GM06990 (cell line): ENCODE measurements around the gene POMT2.

Experiments used
- DNase-seq: peaks from one replicate; pipeline ENCODE4 v3.0.0-alpha.2; 2011; ENCODE audit not compliant: insufficient read length; ENCODE audit errors: extremely low read depth
- H3K27me3 ChIP-seq: replicated peaks from 2 replicates; pipeline ENCODE4 v1.6.0; 2011; ENCODE audit warnings: low read length; ENCODE audit not compliant: control insufficient read depth, insufficient read depth
- H3K36me3 ChIP-seq: 2 replicates; pipeline ENCODE4 v1.5.1; 2011; ENCODE audit warnings: low read length; ENCODE audit not compliant: control insufficient read depth, insufficient read depth
- H3K4me3 ChIP-seq: replicated peaks from 2 replicates; pipeline ENCODE4 v1.5.1; 2011; ENCODE audit warnings: low read depth, mild to moderate bottlenecking, control low read depth, low read length
- TF ChIP-seq, protein P1 (sequence below): IDR thresholded peaks from 2 replicates; pipeline ENCODE4 v1.5.1; 2011; ENCODE audit warnings: low read length, control low read depth, mild to moderate bottlenecking, inconsistent platforms; ENCODE audit not compliant: insufficient read depth, poor library complexity, severe bottlenecking

POMT2 gene

DNA sequence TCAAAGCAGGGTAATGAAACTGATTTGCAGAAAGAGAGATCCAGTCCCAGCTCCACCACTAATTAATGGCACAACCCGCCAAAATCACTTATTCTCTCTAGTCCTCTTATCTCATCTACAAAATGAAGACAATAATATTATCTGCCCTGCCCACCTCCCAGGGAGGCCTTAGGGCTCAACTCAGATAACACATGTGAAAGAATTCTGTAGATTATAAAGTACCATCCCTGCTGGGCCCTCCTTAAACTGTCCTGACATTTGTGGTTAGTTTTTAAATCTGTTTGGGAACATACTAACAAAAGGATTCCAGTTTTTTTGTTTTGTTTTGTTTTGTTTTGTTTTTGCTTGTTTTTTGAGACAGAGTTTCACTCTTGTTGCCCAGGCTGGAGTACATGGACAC, 7.3 kb downstream of the POMT2 start:
- no peak overlapping the region for H3K4me3 ChIP-seq
- no peaks in the 10 kb centered on the region for H3K27me3 ChIP-seq
- TF ChIP-seq, protein P1, sequence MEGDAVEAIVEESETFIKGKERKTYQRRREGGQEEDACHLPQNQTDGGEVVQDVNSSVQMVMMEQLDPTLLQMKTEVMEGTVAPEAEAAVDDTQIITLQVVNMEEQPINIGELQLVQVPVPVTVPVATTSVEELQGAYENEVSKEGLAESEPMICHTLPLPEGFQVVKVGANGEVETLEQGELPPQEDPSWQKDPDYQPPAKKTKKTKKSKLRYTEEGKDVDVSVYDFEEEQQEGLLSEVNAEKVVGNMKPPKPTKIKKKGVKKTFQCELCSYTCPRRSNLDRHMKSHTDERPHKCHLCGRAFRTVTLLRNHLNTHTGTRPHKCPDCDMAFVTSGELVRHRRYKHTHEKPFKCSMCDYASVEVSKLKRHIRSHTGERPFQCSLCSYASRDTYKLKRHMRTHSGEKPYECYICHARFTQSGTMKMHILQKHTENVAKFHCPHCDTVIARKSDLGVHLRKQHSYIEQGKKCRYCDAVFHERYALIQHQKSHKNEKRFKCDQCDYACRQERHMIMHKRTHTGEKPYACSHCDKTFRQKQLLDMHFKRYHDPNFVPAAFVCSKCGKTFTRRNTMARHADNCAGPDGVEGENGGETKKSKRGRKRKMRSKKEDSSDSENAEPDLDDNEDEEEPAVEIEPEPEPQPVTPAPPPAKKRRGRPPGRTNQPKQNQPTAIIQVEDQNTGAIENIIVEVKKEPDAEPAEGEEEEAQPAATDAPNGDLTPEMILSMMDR: no peak
- no peak for DNase-seq
- H3K36me3 ChIP-seq: no peaks in the 10 kb centered on the region

DNA sequence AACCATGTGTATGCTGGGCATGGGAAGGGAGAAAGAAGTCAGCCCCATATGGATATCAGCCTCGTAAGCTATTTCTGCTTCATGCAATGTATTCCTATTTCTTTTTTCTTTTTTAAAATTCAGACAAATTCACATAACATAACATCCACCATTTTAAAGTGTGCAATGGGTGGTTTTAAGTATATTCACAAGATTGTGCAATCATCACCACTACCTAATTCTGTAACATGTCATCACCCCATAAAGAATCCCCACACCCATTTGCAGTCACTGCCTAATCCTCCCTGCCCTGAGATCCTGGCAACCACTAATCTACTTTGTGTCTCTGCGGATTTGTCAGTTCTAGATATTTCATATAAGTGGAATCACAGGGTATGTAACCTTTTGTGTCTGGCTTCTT, 9.5 kb downstream of the POMT2 start:
- Histone ChIP-seq H3K27me3 (no peaks in the 10 kb centered on the region), H3K36me3 (no peaks in the 10 kb centered on the region), H3K4me3 (no peak overlapping the region)
- no peak for DNase-seq
- TF ChIP-seq, protein P1: no peak

DNA sequence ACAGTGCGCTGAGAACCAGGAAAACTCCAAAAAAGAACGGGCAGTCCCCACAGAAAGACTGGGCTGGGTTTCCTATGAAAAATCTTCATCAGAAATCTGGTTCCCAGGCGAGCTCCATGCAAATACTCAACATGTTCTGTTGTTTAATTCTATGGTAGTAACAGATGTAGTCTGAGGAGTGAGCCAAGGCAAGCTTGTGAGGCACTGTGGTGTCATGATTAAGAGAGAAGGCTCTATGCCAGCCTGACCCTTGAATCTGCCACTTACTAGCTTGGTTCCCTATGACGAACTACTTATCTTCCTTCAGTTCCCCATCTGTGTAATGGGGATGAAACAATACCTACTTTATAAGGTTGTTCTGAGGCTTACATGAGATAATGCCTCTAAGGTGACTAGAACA, 10.7 kb downstream of the POMT2 start:
- TF ChIP-seq, protein P1: no peak
- Histone ChIP-seq H3K36me3 (no peaks in the 10 kb centered on the region), H3K27me3 (no peaks in the 10 kb centered on the region), H3K4me3 (no peak overlapping the region)
- DNase-seq: no peak

DNA sequence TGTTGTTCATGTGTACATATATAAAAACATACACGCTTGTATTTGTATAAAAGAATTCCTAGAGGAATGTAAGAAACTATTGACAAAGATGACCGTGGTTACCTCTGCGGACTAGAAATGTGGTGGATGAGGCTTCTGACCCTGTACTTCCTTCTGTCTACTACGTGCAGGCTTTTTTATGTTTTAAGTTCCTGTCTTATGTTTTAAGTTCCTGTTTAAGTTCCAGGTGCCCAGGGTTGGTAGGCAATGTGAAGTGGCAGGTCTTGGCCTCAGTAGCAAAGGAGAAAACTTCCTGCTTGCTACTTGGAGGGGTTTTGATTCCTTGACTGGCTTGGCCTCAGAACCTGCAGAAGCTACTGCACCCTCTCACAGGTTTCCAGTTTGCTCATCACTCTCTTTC, 11.6 kb downstream of the POMT2 start:
- DNase-seq: no peak
- H3K36me3 ChIP-seq: no peaks in the 10 kb centered on the region
- TF ChIP-seq, protein P1: no peak
- no peak overlapping the region for H3K4me3 ChIP-seq
- no peaks in the 10 kb centered on the region for H3K27me3 ChIP-seq

DNA sequence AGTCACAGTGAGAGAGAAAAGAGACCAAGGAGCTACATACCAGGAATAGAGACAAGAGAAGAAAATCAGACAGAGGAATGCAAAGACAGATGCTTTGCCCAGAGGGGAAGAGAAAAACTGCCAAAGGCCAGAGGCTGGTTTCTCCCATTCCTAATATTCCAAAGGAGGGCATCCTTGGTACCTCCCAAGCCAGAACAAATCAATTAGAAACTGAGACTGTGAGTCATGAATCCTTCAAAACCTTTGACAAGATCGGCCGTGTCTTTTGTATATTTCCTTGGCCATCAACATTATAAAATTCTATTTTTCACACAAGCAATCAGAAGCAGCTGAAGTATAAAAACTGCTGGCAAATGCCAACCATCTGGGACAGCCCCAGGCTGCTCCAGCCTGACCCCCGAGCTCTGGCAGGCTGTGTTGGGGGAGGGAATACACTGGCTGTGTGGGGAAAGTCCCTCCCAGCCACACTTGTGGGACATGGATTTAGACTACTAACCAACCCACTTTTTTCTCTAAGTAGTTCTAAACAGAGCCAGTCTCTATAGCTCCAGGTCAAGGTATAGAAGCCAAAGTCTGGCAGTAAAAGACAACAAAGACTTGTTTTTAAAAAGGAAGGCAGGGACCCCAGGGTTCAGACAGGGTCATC, 13.7 kb downstream of the POMT2 start:
- Histone ChIP-seq H3K36me3 (no peaks in the 10 kb centered on the region), H3K27me3 (no peaks in the 10 kb centered on the region), H3K4me3 (no peak overlapping the region)
- DNase-seq: no peak
- TF ChIP-seq, protein P1: no peak

DNA sequence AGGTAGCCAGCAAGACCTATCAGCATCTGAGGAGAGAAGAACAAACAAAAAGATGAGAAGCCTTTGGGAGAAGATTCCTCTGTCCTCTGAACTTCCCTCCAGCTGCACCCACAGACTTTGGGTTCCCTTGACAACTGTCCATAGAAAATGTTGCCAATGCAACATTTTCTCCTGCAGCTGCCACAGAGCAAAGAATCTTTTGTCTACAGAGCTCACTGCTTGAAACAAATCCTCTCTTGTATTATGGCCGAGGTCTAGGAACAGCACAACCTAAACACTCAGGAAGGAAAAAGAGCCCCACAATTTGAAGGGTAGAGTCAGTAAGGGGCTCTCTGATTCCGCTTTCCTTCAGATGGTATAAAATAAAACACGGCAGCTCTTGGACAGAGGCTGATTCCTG, 14.3 kb downstream of the POMT2 start:
- H3K4me3 ChIP-seq: no peak overlapping the region
- TF ChIP-seq, protein P1: no peak
- H3K27me3 ChIP-seq: no peaks in the 10 kb centered on the region
- DNase-seq: no peak
- H3K36me3 ChIP-seq: no peaks in the 10 kb centered on the region
